ENCODE measurements around the gene SMOC2. TPM values are rescaled to one million over a fixed set of nuclear protein-coding genes. Genes with fewer than 3 reads are reported as not detected.

The SMOC2 gene
- total and polyA plus RNA-seq, 2 of the 4 experiments (the other 2 are of a cell fraction) = not detected

GRCh38 chr6:168451805-168452517 lies 11.0 kb downstream of the SMOC2 start:
- Histone ChIP-seq H3K23ac (ENCODE audit: low read depth, low read length) (no peak overlapping the region), H3K4me1 (ENCODE audit: control insufficient read depth, insufficient read depth, low read length) (no peaks in the 10 kb centered on the region), H2AK9ac (replicated peaks; ENCODE audit: low read depth, low read length, poor library complexity) (no peak overlapping the region), H4K91ac (ENCODE audit: insufficient read depth, low read depth, low read length) (no peak overlapping the region), H3K9ac (ENCODE audit: low read depth, low read length) (no peak overlapping the region), H3K4me2 (ENCODE audit: low read depth, low read length) (no peak overlapping the region), H3K9me3 (ENCODE audit: control insufficient read depth, insufficient read depth, low read length) (peaks cover 41% of the 10 kb centered on the region), H3K27ac (ENCODE audit: insufficient read depth, low read length) (no peak overlapping the region), H4K20me1 (ENCODE audit: insufficient read depth, low read length) (no peaks in the 10 kb centered on the region), H4K8ac (ENCODE audit: low read depth in 2 of 2, low read length in 2 of 2) (no peak overlapping the region), H3K56ac (ENCODE audit: extremely low read depth, insufficient read depth, low read length) (no peak overlapping the region), H3K14ac (replicated peaks; ENCODE audit: low read depth, low read length) (no peak overlapping the region), H3K36me3 (ENCODE audit: control insufficient read depth, insufficient read depth, low read length) (no peaks in the 10 kb centered on the region), H2BK15ac (ENCODE audit: low read depth, low read length) (no peak overlapping the region), H3K27me3 (ENCODE audit: control insufficient read depth, insufficient read depth, low read length) (no peaks in the 10 kb centered on the region), H3K4me3 (ENCODE audit: insufficient read depth, low read depth, low read length) (no peak overlapping the region), H4K5ac (ENCODE audit: low read depth, low read length) (no peak overlapping the region), H2AK5ac (ENCODE audit: low read depth, low read length) (no peak overlapping the region), H3K4ac (ENCODE audit: low read depth, low read length) (no peak overlapping the region), H2BK20ac (ENCODE audit: low read depth, low read length) (no peak overlapping the region), H2BK120ac (ENCODE audit: low read depth, low read length) (no peak overlapping the region), H3K18ac (ENCODE audit: low read depth, low read length) (no peak overlapping the region), H3K9me1 (ENCODE audit: insufficient read depth, low read length) (no peaks in the 10 kb centered on the region), H2BK5ac (ENCODE audit: low read depth, low read length, poor library complexity, severe bottlenecking) (no peak overlapping the region), H2AFZ (replicated peaks; ENCODE audit: low read length, poor library complexity) (no peak overlapping the region), H3K79me1 (ENCODE audit: low read depth in 1 of 2, low read length in 2 of 2) (no peaks in the 10 kb centered on the region)
- DNase-seq (no peak), ATAC-seq (ENCODE audit: low read depth) (no peak)
- WGBS, 2 experiments (ENCODE audit: extremely low coverage in 2 of 2, insufficient read length in 1 of 2) = no CpG with 5 or more reads among the region's 5 CpGs
- in situ Hi-C loops (cut with MboI; ENCODE audit: low sequenced_read_pairs) = no loop called here
- dilution Hi-C loops (cut with HindIII; ENCODE audit: low sequenced_read_pairs, unreplicated experiment) = no loop called here
- intact Hi-C loops (cut with micrococcal nuclease) = no loop called here
- TF ChIP-seq RFX5 (IDR thresholded peaks at IDR 0.05; ENCODE audit: low read depth, low read length) (no peak), ELK1 (IDR thresholded peaks at IDR 0.05; ENCODE audit: borderline replicate concordance, low read depth, low read length) (no peak), MXI1 (IDR thresholded peaks at IDR 0.05; ENCODE audit: borderline replicate concordance, low read depth, low read length) (no peak), FOS (IDR thresholded peaks at IDR 0.05; ENCODE audit: low read depth, low read length) (no peak), BHLHE40 (IDR thresholded peaks at IDR 0.05; ENCODE audit: low read depth, low read length) (no peak), POLR2A (IDR thresholded peaks at IDR 0.05; ENCODE audit: low read depth, low read length) (no peak), RCOR1 (IDR thresholded peaks at IDR 0.05; ENCODE audit: insufficient replicate concordance, low read length) (no peak), CHD1 (IDR thresholded peaks at IDR 0.05; ENCODE audit: low read depth, low read length) (no peak), CTCF (conservative IDR thresholded peaks at IDR 0.05; ENCODE audit: low read depth, low read length) (no peak), NFE2L2 (IDR thresholded peaks at IDR 0.05; ENCODE audit: low read depth, low read length) (no peak), SMC3 (IDR thresholded peaks at IDR 0.05; ENCODE audit: low read depth, low read length) (no peak), RAD21 (IDR thresholded peaks at IDR 0.05; ENCODE audit: low read length) (no peak)
- ChIA-PET POLR2A (ENCODE audit: unreplicated experiment) (no interaction called here), CTCF (no interaction called here)
- BruUV-seq (replicated peaks) = no TSS peak

All from IMR-90 (cell line).